Activated naive CD8-positive, alpha-beta T cell (primary cell): ENCODE data around the gene SEC14L5.

Experiments
- H3K27ac Mint-ChIP-seq: one replicate; pipeline ENCODE4 v1.8.0; 2021; ENCODE audit warnings: mixed read lengths
- H3K27me3 Mint-ChIP-seq: one replicate; pipeline ENCODE4 v1.8.0; 2021; ENCODE audit warnings: mixed read lengths
- H3K36me3 Mint-ChIP-seq: one replicate; pipeline ENCODE4 v1.8.0; 2021; ENCODE audit warnings: mixed read lengths
- H3K4me1 Mint-ChIP-seq: one replicate; pipeline ENCODE4 v1.8.0; 2021; ENCODE audit warnings: low read depth, mixed read lengths
- H3K4me3 Mint-ChIP-seq: one replicate; pipeline ENCODE4 v1.8.0; 2021; ENCODE audit warnings: mild to moderate bottlenecking, mixed read lengths
- H3K9me3 Mint-ChIP-seq: one replicate; pipeline ENCODE4 v1.8.0; 2021; ENCODE audit warnings: low read depth, mixed read lengths

SEC14L5 gene

DNA sequence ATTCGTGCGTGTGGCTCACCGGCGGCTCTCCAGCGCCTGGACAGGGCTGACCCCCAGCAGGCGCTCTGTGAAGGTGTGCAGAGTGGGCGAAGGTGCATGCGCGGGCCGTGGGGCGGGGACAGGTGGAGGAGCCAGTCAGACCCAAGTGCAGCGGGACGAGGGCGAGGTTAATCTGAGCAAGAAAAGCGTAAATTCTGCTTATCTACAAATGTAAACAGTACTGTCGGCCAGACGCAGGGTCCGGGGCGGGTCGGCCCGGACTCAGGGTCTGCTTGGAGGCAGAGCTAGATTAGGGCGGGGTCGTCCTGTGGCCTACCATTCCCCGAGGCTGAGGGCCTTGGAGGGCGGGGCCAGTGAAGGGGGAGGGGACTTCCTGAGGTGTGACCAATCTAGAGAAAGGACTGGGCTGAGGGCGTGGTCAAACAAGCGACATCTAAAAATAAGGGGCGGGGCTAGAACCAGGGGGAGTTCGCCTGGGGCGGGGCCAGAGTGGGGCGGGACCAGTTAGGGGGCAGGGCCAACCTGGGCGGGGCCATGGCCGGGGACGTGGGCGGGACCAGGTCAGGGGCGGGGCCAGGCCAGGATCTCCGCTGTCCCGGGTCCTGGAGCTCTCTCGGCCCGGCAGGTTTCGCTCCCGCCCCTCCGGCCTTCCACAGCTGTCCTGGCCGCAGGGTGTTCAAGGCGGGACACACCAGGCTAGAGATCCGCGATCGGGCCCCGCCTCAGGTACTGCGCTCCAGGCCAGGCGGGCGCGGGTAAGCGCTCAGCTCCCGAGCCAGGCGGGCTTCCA lies at the start of gene SEC14L5:
SEC14L5 (plus strand) TSS at position 611 of the 790 bp plus-strand sequence. CDS start 994 bp downstream, outside the sequence.
- Mint-ChIP-seq H3K4me1 (peaks cover 17% of the 10 kb centered on the region), H3K36me3 (no peaks in the 10 kb centered on the region), H3K27ac (no peak within 1 kb of the TSS), H3K4me3 (peak within 1 kb of the TSS; percentile 88), H3K27me3 (peaks cover 16% of the 10 kb centered on the region), H3K9me3 (no peaks in the 10 kb centered on the region)

DNA sequence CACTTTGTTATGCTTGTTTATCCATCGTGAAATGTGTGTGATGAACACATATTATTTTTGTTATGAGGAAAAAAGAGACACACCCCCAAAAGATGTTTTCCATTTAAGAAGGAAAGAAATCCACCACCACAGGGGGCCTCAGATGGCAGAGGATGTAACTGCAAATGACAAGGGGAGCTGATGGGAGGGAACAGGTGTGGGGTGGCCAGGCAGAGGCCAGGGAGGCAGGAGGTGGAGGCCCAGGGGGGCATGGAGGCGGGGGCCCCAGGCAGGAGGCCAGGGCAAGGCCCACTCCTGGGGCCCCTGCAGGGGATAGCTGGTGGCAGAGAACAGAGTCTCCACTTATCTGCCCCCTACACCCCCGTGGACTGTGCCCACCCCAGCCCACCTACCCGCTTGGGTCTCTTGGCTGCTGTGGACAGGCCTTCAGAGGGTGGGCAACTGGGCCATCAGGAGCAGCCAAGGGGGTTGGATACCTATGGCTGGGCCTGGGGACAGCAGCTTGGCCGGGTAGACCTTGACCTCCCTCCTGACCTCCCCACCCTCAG lies 49.2 kb upstream of the SEC14L5 start:
- Mint-ChIP-seq H3K36me3 (no peaks in the 10 kb centered on the region), H3K4me3 (no peak overlapping the region), H3K27ac (no peak overlapping the region), H3K9me3 (no peaks in the 10 kb centered on the region), H3K27me3 (peaks cover 11% of the 10 kb centered on the region), H3K4me1 (no peaks in the 10 kb centered on the region)

DNA sequence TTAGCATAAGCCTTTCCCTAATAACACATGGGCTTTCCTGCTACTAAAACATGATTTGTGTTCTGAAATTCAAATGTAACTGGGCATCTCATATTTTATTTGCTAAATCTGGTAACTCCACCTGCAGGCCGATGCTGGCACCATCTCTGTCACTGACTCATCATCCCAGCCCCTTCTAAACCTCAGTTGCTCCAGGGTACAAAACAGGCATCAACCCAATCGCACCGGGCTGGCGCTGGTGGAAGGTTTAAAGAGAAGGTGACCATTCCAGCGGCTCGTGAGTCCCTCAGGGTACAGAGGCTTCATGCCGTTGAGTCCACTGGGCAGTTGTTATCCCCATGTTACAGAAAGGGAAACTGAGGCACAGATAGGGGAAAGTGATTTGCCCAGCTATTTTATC lies 48.3 kb upstream of the SEC14L5 start:
- no peak overlapping the region for H3K27ac Mint-ChIP-seq
- H3K27me3 Mint-ChIP-seq: peaks cover 6% of the 10 kb centered on the region
- no peaks in the 10 kb centered on the region for H3K9me3 Mint-ChIP-seq
- H3K36me3 Mint-ChIP-seq: no peaks in the 10 kb centered on the region
- H3K4me3 Mint-ChIP-seq: no peak overlapping the region
- no peaks in the 10 kb centered on the region for H3K4me1 Mint-ChIP-seq

DNA sequence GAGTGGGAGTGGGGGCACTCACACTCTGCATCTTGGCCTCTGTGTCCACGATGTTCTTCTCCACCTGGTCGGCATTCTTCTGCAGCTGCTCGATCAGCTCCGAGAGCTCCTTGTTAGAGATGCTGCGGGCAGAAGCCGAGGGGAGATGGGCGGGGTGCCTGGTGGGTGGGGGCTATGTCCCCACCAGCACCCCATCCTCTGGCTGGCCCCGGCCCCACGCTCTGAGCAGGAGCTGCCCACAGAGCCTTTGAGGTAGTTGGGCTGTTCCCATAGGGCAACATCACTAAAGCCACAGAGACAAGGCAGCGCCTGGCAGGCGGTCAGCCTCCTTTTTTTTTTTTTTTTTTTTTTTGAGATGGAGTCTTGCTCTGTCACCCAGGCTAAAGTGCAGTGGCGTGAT lies 47.3 kb upstream of the SEC14L5 start:
- Mint-ChIP-seq H3K27me3 (peaks cover 1% of the 10 kb centered on the region), H3K36me3 (no peaks in the 10 kb centered on the region), H3K27ac (no peak overlapping the region), H3K4me1 (no peaks in the 10 kb centered on the region), H3K9me3 (no peaks in the 10 kb centered on the region), H3K4me3 (no peak overlapping the region)

DNA sequence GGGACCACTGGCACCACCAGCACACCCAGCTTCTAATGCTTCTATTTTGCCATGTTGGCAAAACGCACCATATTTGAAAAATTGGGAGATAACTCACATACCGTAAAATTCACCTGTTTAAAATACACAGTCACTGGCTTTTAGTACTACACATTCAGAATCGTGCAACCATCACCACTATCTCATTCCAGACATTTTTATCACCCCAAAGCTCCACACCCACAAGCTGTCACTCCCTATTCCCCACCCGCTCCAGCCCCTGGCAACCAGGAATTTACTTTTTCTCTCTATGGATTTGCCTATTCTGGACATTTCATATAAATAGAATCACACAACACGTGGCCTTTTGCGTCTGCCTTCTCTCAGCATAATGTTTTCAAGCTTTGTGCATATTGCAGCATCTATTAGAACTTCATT lies 46.2 kb upstream of the SEC14L5 start:
- Mint-ChIP-seq H3K9me3 (no peaks in the 10 kb centered on the region), H3K27me3 (no peaks in the 10 kb centered on the region), H3K36me3 (no peaks in the 10 kb centered on the region), H3K27ac (no peak overlapping the region), H3K4me1 (no peaks in the 10 kb centered on the region), H3K4me3 (no peak overlapping the region)

DNA sequence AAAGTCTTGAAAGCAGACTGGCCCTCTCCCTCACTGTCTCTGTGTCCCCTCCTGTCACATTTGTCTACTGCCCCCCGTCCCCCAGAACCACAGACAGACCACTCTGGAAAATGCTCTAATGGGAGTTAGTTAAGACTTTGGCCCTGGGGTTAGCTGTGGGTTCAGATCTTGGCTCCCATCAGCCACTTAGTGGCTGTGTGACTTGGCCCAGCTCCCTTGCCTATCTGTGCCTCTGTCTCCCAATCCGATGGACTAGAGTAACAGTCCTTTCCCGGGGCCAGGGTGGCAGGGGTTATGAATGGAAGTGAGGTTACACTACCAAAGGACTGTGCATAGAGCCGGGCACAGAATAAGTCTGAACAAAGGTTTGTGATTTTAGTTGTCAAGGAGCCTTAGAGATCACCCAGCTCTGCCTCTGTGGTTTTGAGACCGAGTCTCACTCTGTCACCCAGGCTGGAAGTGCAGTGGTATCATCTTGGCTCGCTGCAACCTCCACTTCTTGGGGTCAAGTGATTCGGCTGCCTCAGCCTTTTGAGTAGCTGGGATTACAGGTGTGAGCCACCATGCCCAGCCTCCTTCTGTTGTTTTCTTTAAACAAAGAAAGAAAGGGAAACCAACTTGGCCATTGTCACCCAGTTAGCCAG lies 44.9 kb upstream of the SEC14L5 start:
- H3K4me1 Mint-ChIP-seq: no peaks in the 10 kb centered on the region
- no peaks in the 10 kb centered on the region for H3K9me3 Mint-ChIP-seq
- H3K4me3 Mint-ChIP-seq: no peak overlapping the region
- H3K27ac Mint-ChIP-seq: no peak overlapping the region
- H3K36me3 Mint-ChIP-seq: no peaks in the 10 kb centered on the region
- H3K27me3 Mint-ChIP-seq: no peaks in the 10 kb centered on the region

DNA sequence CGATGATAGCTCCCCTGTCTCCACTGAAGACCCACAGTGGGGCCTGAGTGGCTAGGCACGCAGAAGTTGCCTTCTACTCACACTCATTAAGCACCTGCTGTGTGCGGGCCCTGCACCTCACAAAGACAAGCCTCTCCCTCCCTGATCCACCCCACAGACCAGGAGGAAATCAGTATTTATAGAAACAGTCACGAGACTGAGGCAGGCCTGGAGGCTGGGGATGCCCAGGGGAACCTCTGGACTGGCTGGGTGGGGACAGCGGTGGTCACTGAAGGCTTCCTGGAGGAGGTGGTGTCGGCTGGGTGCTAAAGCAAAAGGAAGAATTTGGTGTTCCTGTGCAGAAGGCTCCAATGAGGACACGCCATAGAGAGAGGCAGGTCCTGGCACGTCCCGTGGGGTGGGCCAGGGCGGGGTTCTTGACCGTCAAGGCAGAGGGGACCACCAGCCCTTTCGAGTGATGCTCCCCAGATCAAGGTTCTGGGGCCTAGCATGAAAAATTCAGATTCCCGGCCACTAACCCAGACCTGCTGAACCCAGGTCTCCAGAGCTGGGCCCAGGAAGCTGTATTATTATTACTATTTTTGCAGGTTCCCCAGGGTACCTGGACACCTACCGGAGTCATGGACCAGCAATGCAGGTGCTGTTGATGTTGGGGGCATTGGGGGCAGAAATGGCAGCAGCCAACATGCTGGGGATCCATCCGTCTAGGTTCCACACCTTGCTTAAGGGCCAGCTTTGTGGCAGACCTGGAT lies 44.2 kb upstream of the SEC14L5 start:
- H3K4me1 Mint-ChIP-seq: no peaks in the 10 kb centered on the region
- no peak overlapping the region for H3K4me3 Mint-ChIP-seq
- H3K27me3 Mint-ChIP-seq: no peaks in the 10 kb centered on the region
- no peak overlapping the region for H3K27ac Mint-ChIP-seq
- H3K36me3 Mint-ChIP-seq: no peaks in the 10 kb centered on the region
- H3K9me3 Mint-ChIP-seq: no peaks in the 10 kb centered on the region

DNA sequence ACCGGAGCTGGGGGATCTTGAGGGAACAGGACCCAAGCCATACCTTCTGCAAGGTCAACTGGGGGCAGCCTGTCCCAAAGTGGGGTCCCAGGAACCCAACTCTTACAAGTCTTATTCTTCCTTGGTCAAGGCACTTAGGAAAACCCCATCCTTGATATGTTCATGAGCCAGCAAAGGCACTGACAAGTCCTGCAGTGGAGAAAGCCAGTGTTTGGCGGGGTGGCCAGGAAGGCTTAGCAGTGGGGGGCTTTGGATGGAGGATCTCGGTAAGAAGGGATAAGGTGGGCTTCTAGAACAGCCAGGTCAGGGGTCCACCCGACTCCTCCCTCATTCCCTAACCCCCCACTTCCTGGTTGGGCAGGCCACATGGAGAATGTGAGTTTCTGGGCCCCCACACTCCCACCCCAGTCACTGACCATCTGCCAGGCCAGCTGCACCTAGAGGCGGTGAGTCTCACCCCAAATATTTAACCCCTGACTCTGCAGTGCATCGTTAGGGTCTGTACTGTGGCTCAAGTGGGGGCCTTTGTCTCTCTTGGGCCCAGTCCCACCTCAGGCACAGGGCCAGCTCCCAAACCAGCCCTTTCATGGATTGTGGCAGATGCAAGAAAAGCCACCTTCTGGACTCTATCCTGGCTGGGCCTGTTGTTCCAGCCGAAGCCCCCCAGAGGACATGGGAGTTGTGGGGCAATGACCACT lies 43.5 kb upstream of the SEC14L5 start:
- Mint-ChIP-seq H3K36me3 (no peaks in the 10 kb centered on the region), H3K4me1 (no peaks in the 10 kb centered on the region), H3K27me3 (no peaks in the 10 kb centered on the region), H3K9me3 (no peaks in the 10 kb centered on the region), H3K27ac (no peak overlapping the region), H3K4me3 (no peak overlapping the region)

DNA sequence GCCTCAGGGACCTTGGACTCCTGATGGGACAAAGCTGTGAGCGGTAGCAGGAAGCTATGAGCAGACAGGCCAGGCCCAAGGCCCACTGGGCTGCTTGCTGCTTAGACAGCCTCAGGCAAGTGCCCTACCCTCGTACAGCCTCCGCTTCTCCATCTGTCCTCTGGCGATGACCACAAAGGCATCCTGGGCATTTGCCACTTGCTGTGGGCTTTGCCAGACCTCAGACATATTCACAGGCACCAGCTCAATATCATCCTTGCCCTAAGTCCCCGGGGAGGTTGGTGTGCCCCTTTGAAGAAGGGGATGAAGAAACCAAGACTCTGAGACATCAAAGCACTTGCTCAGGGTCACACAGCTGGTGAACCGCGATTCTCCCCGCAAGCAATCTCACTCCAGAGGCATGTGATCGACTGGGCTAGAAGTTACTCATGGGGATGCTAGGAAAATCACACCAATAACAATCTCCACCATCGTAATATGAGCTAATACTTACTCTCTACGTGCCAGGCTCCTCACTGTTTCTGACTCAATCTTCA lies 42.8 kb upstream of the SEC14L5 start:
- Mint-ChIP-seq H3K36me3 (no peaks in the 10 kb centered on the region), H3K9me3 (no peaks in the 10 kb centered on the region), H3K27ac (no peak overlapping the region), H3K27me3 (no peaks in the 10 kb centered on the region), H3K4me1 (no peaks in the 10 kb centered on the region), H3K4me3 (no peak overlapping the region)

DNA sequence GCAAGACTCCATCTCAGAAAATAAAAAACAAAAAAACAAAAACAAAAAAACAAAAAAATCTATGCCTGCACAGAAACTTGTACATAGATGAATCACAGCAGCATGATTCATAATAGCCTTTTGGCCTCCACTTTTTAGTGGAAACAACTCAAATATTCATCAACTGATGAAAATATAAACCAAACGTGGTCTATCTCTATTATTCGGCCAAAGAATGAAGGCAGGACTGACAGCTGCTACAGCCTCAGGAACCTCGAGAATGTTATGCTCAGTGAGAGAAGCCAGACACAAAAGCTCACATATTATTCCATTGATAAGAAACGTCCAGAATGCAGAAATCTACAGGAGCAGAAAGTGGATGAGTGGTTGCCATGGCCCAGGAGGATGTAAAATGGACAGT lies 41.0 kb upstream of the SEC14L5 start:
- H3K27ac Mint-ChIP-seq: no peak overlapping the region
- no peaks in the 10 kb centered on the region for H3K9me3 Mint-ChIP-seq
- H3K4me1 Mint-ChIP-seq: no peaks in the 10 kb centered on the region
- H3K27me3 Mint-ChIP-seq: no peaks in the 10 kb centered on the region
- H3K4me3 Mint-ChIP-seq: no peak overlapping the region
- H3K36me3 Mint-ChIP-seq: no peaks in the 10 kb centered on the region

DNA sequence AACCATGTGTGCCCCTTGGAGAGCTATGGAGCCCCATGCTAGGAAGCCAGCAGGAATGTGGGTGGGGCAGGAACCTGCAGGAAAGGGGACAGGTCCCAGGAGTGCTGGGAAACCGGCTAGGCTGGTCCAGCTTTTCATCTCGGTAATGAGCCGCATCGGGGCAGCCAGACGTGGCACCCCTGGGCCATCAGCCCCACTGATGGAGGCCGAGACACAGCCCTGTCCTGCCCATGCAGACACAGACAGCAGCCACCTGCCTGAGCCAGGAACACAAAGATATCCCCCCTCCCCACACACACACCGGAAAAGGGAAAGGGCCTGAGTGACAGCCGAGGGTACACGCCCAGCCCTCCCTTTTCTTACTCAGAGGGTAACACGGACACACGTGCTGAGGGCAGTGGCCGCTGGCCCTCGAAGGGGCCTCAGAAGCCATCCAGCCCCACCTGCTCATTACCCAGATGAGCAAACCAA lies 39.3 kb upstream of the SEC14L5 start:
- Mint-ChIP-seq H3K9me3 (no peaks in the 10 kb centered on the region), H3K4me3 (no peak overlapping the region), H3K27me3 (no peaks in the 10 kb centered on the region), H3K27ac (no peak overlapping the region), H3K4me1 (no peaks in the 10 kb centered on the region), H3K36me3 (no peaks in the 10 kb centered on the region)

DNA sequence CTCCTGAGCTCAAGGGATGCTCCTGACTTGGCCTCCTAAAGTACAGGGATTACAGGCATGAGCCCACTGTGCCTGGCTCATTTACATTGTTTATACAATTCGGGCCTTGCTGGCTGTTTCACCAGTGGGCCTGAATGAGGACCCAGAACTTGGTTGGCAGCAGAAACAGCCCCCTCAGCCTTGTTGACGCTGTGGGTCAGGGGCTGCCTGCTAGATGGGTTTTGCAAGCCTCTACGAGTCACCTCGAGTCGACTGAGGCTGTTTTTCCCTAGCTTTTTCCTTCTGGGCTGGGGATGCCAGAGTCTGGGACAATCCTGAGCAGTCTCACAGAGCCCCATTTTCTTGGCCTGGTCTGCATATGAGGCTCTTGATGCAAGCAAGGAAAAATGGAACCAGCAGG lies 37.3 kb upstream of the SEC14L5 start:
- no peak overlapping the region for H3K27ac Mint-ChIP-seq

DNA sequence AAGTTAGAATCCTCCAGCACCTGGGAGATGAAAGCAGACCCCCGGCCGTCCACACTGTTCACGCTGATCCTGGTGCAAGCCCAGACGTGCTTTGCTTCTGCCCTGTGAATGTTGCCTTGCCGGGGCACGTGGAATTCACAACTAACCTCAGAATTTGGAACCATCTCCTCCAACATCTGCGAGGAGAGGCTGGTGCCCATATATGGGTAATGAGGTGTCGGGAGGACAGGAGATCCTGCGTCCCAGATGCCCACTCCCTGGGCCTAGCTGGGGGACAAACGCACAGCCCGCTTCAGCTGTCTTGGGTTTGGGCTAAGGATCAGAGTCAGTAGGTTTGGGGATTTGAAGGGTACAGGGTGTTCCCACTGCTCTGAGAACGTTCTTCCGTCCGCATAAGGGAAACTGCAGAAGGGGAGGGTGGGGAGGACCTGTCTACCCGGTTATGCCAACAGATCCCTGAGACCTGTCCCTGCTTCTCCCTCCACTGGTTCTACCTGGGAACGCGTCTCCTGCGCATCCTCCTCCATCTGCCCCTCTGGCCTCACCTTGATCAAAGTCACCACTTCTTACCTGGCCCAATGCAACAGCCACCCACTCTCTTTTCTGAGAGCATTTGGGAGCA lies 35.3 kb upstream of the SEC14L5 start:
- H3K36me3 Mint-ChIP-seq: peaks cover 5% of the 10 kb centered on the region
- H3K27ac Mint-ChIP-seq: no peak overlapping the region
- no peaks in the 10 kb centered on the region for H3K4me1 Mint-ChIP-seq
- H3K9me3 Mint-ChIP-seq: peaks cover 9% of the 10 kb centered on the region
- H3K27me3 Mint-ChIP-seq: no peaks in the 10 kb centered on the region
- H3K4me3 Mint-ChIP-seq: no peak overlapping the region

More for the DNA sequence above, 37.3 kb upstream of the SEC14L5 start:
- Mint-ChIP-seq H3K4me1 (no peaks in the 10 kb centered on the region), H3K4me3 (no peak overlapping the region), H3K36me3 (no peaks in the 10 kb centered on the region), H3K9me3 (no peaks in the 10 kb centered on the region), H3K27me3 (no peaks in the 10 kb centered on the region)

DNA sequence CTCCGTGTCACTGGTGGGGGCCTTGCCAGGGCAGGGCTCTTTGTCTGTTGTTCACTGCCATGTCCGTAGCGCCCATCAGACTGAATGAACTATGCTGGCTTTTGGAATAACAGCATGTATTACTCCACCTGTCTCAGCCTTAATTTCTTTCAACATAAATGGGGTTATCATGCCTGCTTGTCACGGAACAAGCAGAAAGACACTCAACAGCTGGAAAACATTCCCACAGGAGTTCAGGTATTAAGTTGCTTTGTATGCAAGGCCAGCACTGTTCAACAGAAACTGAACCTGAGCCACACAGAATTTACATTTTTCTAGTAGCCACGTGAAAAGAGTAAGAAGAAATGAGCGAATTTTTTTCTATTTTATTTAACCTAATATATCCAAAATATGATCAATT lies 34.3 kb upstream of the SEC14L5 start:
- H3K36me3 Mint-ChIP-seq: peaks cover 5% of the 10 kb centered on the region
- no peaks in the 10 kb centered on the region for H3K27me3 Mint-ChIP-seq
- no peak overlapping the region for H3K27ac Mint-ChIP-seq
- peaks cover 9% of the 10 kb centered on the region for H3K9me3 Mint-ChIP-seq
- H3K4me3 Mint-ChIP-seq: no peak overlapping the region
- no peaks in the 10 kb centered on the region for H3K4me1 Mint-ChIP-seq
